HepG2 (cell line): Measurements from ENCODE around the gene GSS. TPM values are rescaled to one million over a fixed set of nuclear protein-coding genes. Genes with fewer than 3 reads are reported as not detected.

ENCODE experiments used
- CREBL2 ChIP-seq: sonication (generic); formaldehyde crosslinking; IDR thresholded peaks from 2 replicates; pipeline ENCODE4 v1.8.1; 2023; ENCODE audit warnings: missing genetic modification reagents, mild to moderate bottlenecking, borderline replicate concordance
- DZIP1 ChIP-seq: sonication (generic); formaldehyde crosslinking; IDR thresholded peaks from 2 replicates; pipeline ENCODE4 v1.5.0; 2020; ENCODE audit warnings: mild to moderate bottlenecking, missing genetic modification reagents
- NCOR1 ChIP-seq: fragments of 200-600 bp; sonication (generic); IDR thresholded peaks from 2 replicates; pipeline ENCODE4 v1.7.0; 2017; ENCODE audit warnings: antibody characterized with exemption, low read length, borderline replicate concordance
- NR2F2 ChIP-seq: IDR thresholded peaks from 2 replicates; pipeline ENCODE4 v1.6.1; 2012; ENCODE audit warnings: low read depth, inconsistent platforms, borderline replicate concordance
- PAX8 ChIP-seq: sonication (generic); formaldehyde crosslinking; IDR thresholded peaks from 2 replicates; pipeline ENCODE4 v1.8.0; 2022; ENCODE audit warnings: mild to moderate bottlenecking, missing genetic modification reagents, borderline replicate concordance
- RBM39 ChIP-seq: fragments of 200-400 bp; formaldehyde crosslinking; IDR thresholded peaks from one replicate; pipeline ENCODE4 v1.6.1; 2018; ENCODE audit warnings: antibody characterized with exemption, mild to moderate bottlenecking, low read depth, low read length; ENCODE audit not compliant: poor library complexity, severe bottlenecking
- SALL1 ChIP-seq: sonication (generic); formaldehyde crosslinking; IDR thresholded peaks from 2 replicates; pipeline ENCODE4 v1.8.0; 2022; ENCODE audit warnings: mild to moderate bottlenecking, missing genetic modification reagents
- SNAPC2 ChIP-seq: sonication (generic); formaldehyde crosslinking; IDR thresholded peaks from 2 replicates; pipeline ENCODE4 v1.8.1; 2022; ENCODE audit warnings: mild to moderate bottlenecking, missing genetic modification reagents
- TRIM24 ChIP-seq: sonication (generic); formaldehyde crosslinking; IDR thresholded peaks from 2 replicates; pipeline ENCODE4 v1.8.0; 2022; ENCODE audit warnings: mild to moderate bottlenecking, missing genetic modification reagents
- UBTF ChIP-seq: sonication (generic); formaldehyde crosslinking; IDR thresholded peaks from 2 replicates; pipeline ENCODE4 v1.4.0; 2020; ENCODE audit warnings: mild to moderate bottlenecking, missing genetic modification reagents
- ZBTB20 ChIP-seq: sonication (generic); formaldehyde crosslinking; IDR thresholded peaks from 2 replicates; pipeline ENCODE4 v1.8.1; 2023; ENCODE audit warnings: missing genetic modification reagents, low read depth, mild to moderate bottlenecking, borderline replicate concordance
- ZC3H4 ChIP-seq: sonication (generic); formaldehyde crosslinking; IDR thresholded peaks from 2 replicates; pipeline ENCODE4 v1.4.0; 2020; ENCODE audit warnings: missing genetic modification reagents, borderline replicate concordance
- ZNF274 ChIP-seq: sonication (generic); formaldehyde crosslinking; IDR thresholded peaks from 2 replicates; pipeline ENCODE4 v1.5.1; 2020; ENCODE audit warnings: mild to moderate bottlenecking, missing genetic modification reagents
- ZNF430 ChIP-seq: sonication (generic); formaldehyde crosslinking; IDR thresholded peaks from 2 replicates; pipeline ENCODE4 v1.9.0; 2021; ENCODE audit warnings: mild to moderate bottlenecking, missing genetic modification reagents
- ZNF776 ChIP-seq: sonication (generic); formaldehyde crosslinking; IDR thresholded peaks from 2 replicates; pipeline ENCODE4 v1.4.0; 2020; ENCODE audit warnings: mild to moderate bottlenecking, missing genetic modification reagents
- polyA plus RNA-seq, 8 experiments: library from polyadenylated mRNA; depleted of rRNA in 3 of 8; stranded (reverse) in 7 of 8; unstranded in 1 of 8; fragments of >200 nt; fragmentation: Illumina TruSeq in 4 of 8; extraction: Trizol in 4 of 8; gene quantifications; 2 replicates each; pipeline versions ENCODE4 v1.2.1 to v1.2.3, GENCODE V29; 2011 to 2016; ENCODE audit warnings: low read depth in 4 of 8, missing spikeins in 1 of 8, mixed read lengths in 1 of 8; ENCODE audit not compliant: insufficient read depth in 1 of 8
- total RNA-seq, 5 experiments: library from RNA; depleted of rRNA; stranded (reverse); fragments of >200 nt; fragmentation: Illumina TruSeq; extraction: Trizol; gene quantifications; 2 replicates each; pipeline ENCODE4 v1.2.3, GENCODE V29; 2016; ENCODE audit warnings: low read depth in 1 of 5
- TF ChIP-seq, protein P1 (sequence below): sonication (generic); formaldehyde crosslinking; IDR thresholded peaks from 2 replicates; pipeline ENCODE4 v1.5.1; 2020; ENCODE audit warnings: mild to moderate bottlenecking, missing genetic modification reagents
- TF ChIP-seq, protein P2 (sequence below): sonication (generic); formaldehyde crosslinking; IDR thresholded peaks from 2 replicates; pipeline ENCODE4 v1.4.0; 2020; ENCODE audit warnings: missing genetic modification reagents, low read depth, mild to moderate bottlenecking, borderline replicate concordance

Gene GSS
- total and polyA plus RNA-seq, 2 of the 13 experiments (the other 11 are each of a cell fraction or from before 2014, with no cell fraction given), result 80.1 to 102 TPM

DNA sequence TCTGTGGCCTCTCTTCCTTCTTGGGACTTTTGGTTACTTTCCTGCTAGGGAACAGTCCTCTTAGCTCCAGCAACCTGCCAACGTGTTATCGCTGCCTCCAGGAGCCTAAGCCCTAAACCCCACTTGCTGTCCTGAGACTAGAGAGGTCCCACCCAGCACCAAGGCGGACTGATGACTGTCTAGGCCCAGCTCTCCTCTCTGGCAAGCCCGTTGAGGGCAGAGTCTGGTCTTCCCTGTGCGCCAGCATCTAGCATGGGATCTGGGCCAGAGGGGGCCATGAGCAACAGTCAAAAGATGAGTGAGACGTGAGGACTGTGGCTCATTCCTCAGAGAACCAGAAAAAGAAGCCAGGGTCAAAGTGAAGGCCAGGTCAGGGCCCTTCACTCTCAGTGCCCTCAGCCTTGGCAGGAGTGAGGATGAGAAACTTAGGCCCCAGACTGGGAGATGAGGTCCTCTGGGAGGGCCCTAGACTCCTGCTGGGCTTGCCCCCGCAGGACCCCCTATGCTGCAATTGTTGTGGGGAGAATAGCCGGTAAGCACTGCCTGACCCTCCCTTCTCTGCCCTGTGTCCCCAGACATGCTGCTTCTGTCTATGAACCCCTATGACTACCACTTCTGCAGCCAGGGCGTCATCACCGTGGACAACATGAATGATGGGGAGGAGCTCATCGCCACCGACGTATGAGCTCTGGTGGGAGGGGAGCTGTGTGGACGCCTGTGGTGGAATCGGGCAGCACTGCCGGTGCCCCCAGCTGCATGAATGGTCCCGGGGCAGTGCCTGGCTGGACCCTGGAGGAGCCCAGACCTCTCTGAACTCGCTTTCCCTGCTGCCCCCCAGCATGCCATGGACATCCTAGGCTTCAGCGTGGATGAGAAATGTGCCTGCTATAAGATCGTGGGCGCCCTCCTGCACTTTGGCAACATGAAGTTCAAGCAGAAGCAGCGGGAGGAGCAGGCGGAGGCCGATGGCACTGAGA, 31.0 kb upstream of the GSS start (continued):
- TF ChIP-seq SNAPC2 (no peak), NR2F2 (0 out of 2 replicates have a peak, but pooled peaks have one; percentile 0), ZNF430 (0 out of 2 replicates have a peak, but pooled peaks have one; percentile 24), TRIM24 (CRISPR knock-in tag) (no peak), ZNF776 (CRISPR knock-in tag) (peak; percentile 81; the same call in 1 of the 2 replicates), ZBTB20 (CRISPR knock-in tag) (0 out of 2 replicates have a peak, but pooled peaks have one; percentile 21), PAX8 (CRISPR knock-in tag) (no peak), ZNF274 (0 out of 2 replicates have a peak, but pooled peaks have one; percentile 36), RBM39 (no peak), ZC3H4 (CRISPR knock-in tag) (0 out of 2 replicates have a peak, but pooled peaks have one; percentile 4), CREBL2 (CRISPR knock-in tag) (0 out of 2 replicates have a peak, but pooled peaks have one; percentile 8), NCOR1 (no peak; the same call in 1 of the 2 replicates), DZIP1 (CRISPR knock-in tag) (peak; percentile 39; the same call in 1 of the 2 replicates), UBTF (CRISPR knock-in tag) (peak; percentile 24; the same call in 1 of the 2 replicates), SALL1 (CRISPR knock-in tag) (no peak)
- TF ChIP-seq, protein P1, sequence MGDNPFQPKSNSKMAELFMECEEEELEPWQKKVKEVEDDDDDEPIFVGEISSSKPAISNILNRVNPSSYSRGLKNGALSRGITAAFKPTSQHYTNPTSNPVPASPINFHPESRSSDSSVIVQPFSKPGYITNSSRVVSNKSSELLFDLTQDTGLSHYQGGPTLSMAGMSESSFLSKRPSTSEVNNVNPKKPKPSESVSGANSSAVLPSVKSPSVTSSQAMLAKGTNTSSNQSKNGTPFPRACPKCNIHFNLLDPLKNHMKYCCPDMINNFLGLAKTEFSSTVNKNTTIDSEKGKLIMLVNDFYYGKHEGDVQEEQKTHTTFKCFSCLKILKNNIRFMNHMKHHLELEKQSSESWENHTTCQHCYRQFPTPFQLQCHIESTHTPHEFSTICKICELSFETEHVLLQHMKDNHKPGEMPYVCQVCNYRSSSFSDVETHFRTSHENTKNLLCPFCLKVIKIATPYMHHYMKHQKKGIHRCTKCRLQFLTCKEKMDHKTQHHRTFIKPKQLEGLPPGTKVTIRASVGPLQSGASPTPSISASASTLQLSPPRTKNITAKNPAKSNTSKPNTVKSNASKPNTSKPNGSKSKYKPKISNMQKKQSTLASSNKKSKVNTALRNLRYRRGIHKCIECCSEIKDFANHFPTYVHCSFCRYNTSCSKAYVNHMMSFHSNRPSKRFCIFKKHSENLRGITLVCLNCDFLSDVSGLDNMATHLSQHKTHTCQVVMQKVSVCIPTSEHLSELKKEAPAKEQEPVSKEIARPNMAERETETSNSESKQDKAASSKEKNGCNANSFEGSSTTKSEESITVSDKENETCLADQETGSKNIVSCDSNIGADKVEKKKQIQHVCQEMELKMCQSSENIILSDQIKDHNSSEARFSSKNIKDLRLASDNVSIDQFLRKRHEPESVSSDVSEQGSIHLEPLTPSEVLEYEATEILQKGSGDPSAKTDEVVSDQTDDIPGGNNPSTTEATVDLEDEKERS (CRISPR knock-in tag), result peak; percentile 60; the same call in 1 of the 2 replicates
- TF ChIP-seq, protein P2, sequence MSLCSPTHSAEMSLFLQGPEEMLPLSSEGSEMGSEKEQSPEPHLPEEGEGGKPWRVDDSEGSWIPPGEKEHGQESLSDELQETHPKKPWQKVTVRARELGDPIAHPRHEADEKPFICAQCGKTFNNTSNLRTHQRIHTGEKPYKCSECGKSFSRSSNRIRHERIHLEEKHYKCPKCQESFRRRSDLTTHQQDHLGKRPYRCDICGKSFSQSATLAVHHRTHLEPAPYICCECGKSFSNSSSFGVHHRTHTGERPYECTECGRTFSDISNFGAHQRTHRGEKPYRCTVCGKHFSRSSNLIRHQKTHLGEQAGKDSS (CRISPR knock-in tag), result 0 out of 2 replicates have a peak, but pooled peaks have one; percentile 51
